Measurements from ENCODE around the gene CACNA2D3. TPM values are rescaled to one million over a fixed set of nuclear protein-coding genes. Genes with fewer than 3 reads are reported as not detected.

The CACNA2D3 gene
- polyA plus RNA-seq, 1 donor from 2014 or later, result 26.2 TPM

DNA sequence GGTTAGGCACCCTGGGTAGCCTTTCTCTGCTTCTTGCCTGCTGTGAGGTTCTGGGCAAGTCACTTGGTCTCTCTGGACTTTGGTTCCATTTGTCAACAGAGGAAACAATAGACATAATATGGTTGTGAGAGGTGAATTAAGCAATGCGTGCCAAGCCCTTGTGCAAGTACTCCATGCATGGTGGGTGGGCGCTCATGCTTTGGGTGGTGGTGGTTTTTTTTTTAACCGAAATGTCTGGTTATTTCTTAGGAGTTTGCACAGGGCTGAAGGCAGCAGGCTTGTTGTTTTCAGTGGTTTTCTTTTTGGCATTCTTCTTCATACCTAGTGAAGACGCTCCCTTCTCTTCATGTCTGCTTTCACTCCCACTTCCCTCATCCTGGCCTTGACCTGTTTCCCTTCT is 889.7 kb downstream of the CACNA2D3 start:
- H2AFZ ChIP-seq (ENCODE audit: low read depth, low read length), result no peak overlapping the region
- H3K9me2 ChIP-seq (ENCODE audit: insufficient read depth, low read length), result no peaks in the 10 kb centered on the region
- no peaks in the 10 kb centered on the region for H4K20me1 ChIP-seq (ENCODE audit: insufficient read depth)
- no peaks in the 10 kb centered on the region for H3F3A ChIP-seq (ENCODE audit: insufficient read depth, low read length, poor library complexity, severe bottlenecking)
- no peak overlapping the region for H3K4me3 ChIP-seq (ENCODE audit: low read length)
- no peaks in the 10 kb centered on the region for H3K36me3 ChIP-seq (ENCODE audit: insufficient read depth, low read length)
- H3K27ac ChIP-seq (ENCODE audit: low read length), result no peak overlapping the region
- no peaks in the 10 kb centered on the region for H3K9me3 ChIP-seq (ENCODE audit: low read length)
- TF ChIP-seq SMC3 (conservative IDR thresholded peaks at IDR 0.05; ENCODE audit: poor library complexity) (no peak), RAD21 (conservative IDR thresholded peaks at IDR 0.05) (no peak), REST (IDR thresholded peaks at IDR 0.05; ENCODE audit: borderline replicate concordance) (no peak), MXI1 (conservative IDR thresholded peaks at IDR 0.05; ENCODE audit: poor library complexity, severe bottlenecking) (no peak), CTCF (IDR thresholded peaks at IDR 0.05; ENCODE audit: poor library complexity, severe bottlenecking) (no peak), POLR2AphosphoS5 (IDR thresholded peaks at IDR 0.05) (no peak), EP300 (conservative IDR thresholded peaks at IDR 0.05; ENCODE audit: poor library complexity, severe bottlenecking) (no peak), TAF1 (IDR thresholded peaks at IDR 0.05; ENCODE audit: low read depth) (no peak), EZH2 (IDR thresholded peaks at IDR 0.05; ENCODE audit: borderline replicate concordance, insufficient read depth, low read length, poor library complexity, severe bottlenecking) (no peak)
- no peak overlapping the region for H3K9ac ChIP-seq (ENCODE audit: low read length)
- H3K79me2 ChIP-seq (replicated peaks; ENCODE audit: insufficient read depth, low read length), result no peaks in the 10 kb centered on the region
- H3K4me2 ChIP-seq (ENCODE audit: low read length), result no peak overlapping the region
- H3K27me3 ChIP-seq (ENCODE audit: insufficient read depth, low read depth, low read length), result no peaks in the 10 kb centered on the region

DNA sequence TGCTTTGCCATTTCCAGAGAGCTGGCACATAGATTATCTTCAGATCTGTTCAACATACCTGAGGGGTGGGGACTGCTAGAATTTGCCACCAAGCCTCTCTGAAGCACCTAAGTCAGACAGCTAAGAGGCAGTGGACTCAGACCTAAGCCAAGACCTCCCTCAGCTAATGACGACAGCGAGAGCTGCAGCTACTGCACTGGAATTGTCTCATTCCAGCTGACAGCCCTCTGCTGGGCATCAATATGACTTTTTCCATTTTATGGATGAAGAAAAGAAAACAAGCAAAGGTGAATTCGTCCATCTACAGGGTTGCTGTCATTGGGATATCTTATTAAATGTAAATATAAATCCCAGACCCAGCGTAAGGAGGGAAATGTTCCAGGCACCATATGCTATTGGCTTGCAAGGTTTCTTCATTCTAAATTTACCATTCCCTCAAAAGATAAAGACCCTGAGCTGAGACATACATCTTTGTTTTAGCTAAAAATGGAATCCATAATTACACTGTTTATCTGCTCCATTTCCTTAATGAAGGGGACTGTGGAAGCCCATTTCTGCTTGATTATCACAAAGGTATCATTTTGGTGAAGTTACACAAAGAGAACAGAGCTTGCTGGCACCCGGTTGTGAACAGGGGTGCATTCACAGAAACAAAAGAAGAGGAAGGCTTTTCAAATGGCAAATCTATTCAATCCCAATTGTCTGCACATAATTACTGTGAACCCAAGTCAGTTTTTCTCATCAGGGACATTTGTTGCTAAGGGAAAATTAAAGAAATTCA is 891.0 kb downstream of the CACNA2D3 start:
- Histone ChIP-seq H3K9ac (ENCODE audit: low read length) (no peak overlapping the region), H3K4me3 (ENCODE audit: low read length) (no peak overlapping the region), H3K36me3 (ENCODE audit: insufficient read depth, low read length) (no peaks in the 10 kb centered on the region), H3K27me3 (ENCODE audit: insufficient read depth, low read depth, low read length) (no peaks in the 10 kb centered on the region), H3K27ac (ENCODE audit: low read length) (no peak overlapping the region), H3K79me2 (replicated peaks; ENCODE audit: insufficient read depth, low read length) (no peaks in the 10 kb centered on the region), H2AFZ (ENCODE audit: low read depth, low read length) (no peak overlapping the region), H3K4me2 (ENCODE audit: low read length) (no peak overlapping the region), H3K9me2 (ENCODE audit: insufficient read depth, low read length) (no peaks in the 10 kb centered on the region), H3K9me3 (ENCODE audit: low read length) (no peaks in the 10 kb centered on the region), H3F3A (ENCODE audit: insufficient read depth, low read length, poor library complexity, severe bottlenecking) (no peaks in the 10 kb centered on the region), H4K20me1 (ENCODE audit: insufficient read depth) (no peaks in the 10 kb centered on the region)
- TF ChIP-seq SMC3 (conservative IDR thresholded peaks at IDR 0.05; ENCODE audit: poor library complexity) (peak; percentile 58), CTCF (IDR thresholded peaks at IDR 0.05; ENCODE audit: poor library complexity, severe bottlenecking) (peak; percentile 51), RAD21 (conservative IDR thresholded peaks at IDR 0.05) (peak; percentile 53), TAF1 (IDR thresholded peaks at IDR 0.05; ENCODE audit: low read depth) (no peak)

Data from neural cell (in vitro differentiated cells).